PC-9 (cell line): ENCODE results near the gene TMPRSS4. TPM values are rescaled to one million over a fixed set of nuclear protein-coding genes. Genes with fewer than 3 reads are reported as not detected.

Source experiments
- BruUV-seq: library from RNA; stranded (reverse); fragments of 400-500 nt; replicated peaks from 2 replicates; lab custom pipeline; 2021; lab: Mats Ljungman, UMichigan
- CTCF ChIA-PET: fragments of 300-600 bp; sonication (Branson Sonifier 250); formaldehyde crosslinking; loops from one replicate; lab custom pipeline; 2022; ENCODE audit warnings: antibody characterized with exemption; lab: Charles Lee
- POLR2A ChIA-PET: fragments of 300-600 bp; sonication (Branson Sonifier 250); formaldehyde crosslinking; loops from one replicate; lab custom pipeline; 2022; ENCODE audit warnings: antibody characterized with exemption; ENCODE audit not compliant: unreplicated experiment; lab: Charles Lee
- DNase-seq, 2 experiments: peaks; one replicate each; pipeline versions ENCODE4 v3.0.0 to v3.0.0-alpha.2; 2015 to 2022; ENCODE audit warnings: mixed read lengths in 1 of 2
- H2AFZ ChIP-seq: fragments of 200-600 bp; sonication (generic); 2 replicates; pipeline ENCODE4 v1.8.1; 2017; ENCODE audit warnings: antibody characterized with exemption
- H3F3A ChIP-seq: fragments of 200-600 bp; sonication (generic); 2 replicates; pipeline ENCODE4 v1.8.1; 2017; ENCODE audit warnings: antibody characterized with exemption, mild to moderate bottlenecking, low read depth; ENCODE audit not compliant: insufficient read depth
- H3K27ac ChIP-seq: fragments of 200-600 bp; sonication (generic); 2 replicates; pipeline ENCODE4 v1.6.1; 2016; ENCODE audit warnings: mixed run types
- H3K27me3 ChIP-seq: fragments of 200-600 bp; sonication (generic); 2 replicates; pipeline ENCODE4 v1.6.1; 2016; ENCODE audit warnings: low read depth, mixed run types; ENCODE audit not compliant: insufficient read depth
- H3K36me3 ChIP-seq: fragments of 200-600 bp; sonication (generic); 2 replicates; pipeline ENCODE4 v1.6.1; 2016; ENCODE audit warnings: low read depth, mixed run types
- H3K4me1 ChIP-seq: fragments of 200-600 bp; sonication (generic); replicated peaks from 2 replicates; pipeline ENCODE4 v1.6.1; 2016; ENCODE audit warnings: mixed run types; ENCODE audit not compliant: insufficient read depth
- H3K4me2 ChIP-seq: fragments of 200-600 bp; sonication (generic); 2 replicates; pipeline ENCODE4 v1.6.1; 2017; ENCODE audit warnings: mixed run types
- H3K4me3 ChIP-seq: fragments of 200-600 bp; sonication (generic); 2 replicates; pipeline ENCODE4 v1.6.1; 2016; ENCODE audit warnings: mixed run types
- H3K79me2 ChIP-seq: fragments of 200-600 bp; sonication (generic); 2 replicates; pipeline ENCODE4 v1.6.1; 2017; ENCODE audit warnings: low read depth, mixed run types
- H3K9me2 ChIP-seq: fragments of 200-600 bp; sonication (generic); 2 replicates; pipeline ENCODE4 v1.8.1; 2017; ENCODE audit warnings: mild to moderate bottlenecking; ENCODE audit not compliant: insufficient read depth
- H3K9me3 ChIP-seq: fragments of 200-600 bp; sonication (generic); 2 replicates; pipeline ENCODE4 v1.8.1; 2016; ENCODE audit warnings: low read depth; ENCODE audit not compliant: insufficient read depth
- H4K20me1 ChIP-seq: fragments of 200-600 bp; sonication (generic); 2 replicates; pipeline ENCODE4 v1.8.1; 2017; ENCODE audit not compliant: insufficient read depth
- EZH2 ChIP-seq: fragments of 200-600 bp; sonication (generic); IDR thresholded peaks from 2 replicates; pipeline ENCODE4 v1.8.0; 2017; ENCODE audit warnings: antibody characterized with exemption, low read depth
- intact Hi-C: fragments of 100-400 bp; cut with micrococcal nuclease; formaldehyde crosslinking; loops from one replicate; pipeline ENCODE4 v1.10.0; 2022; ENCODE audit not compliant: unreplicated experiment
- total RNA-seq: library from RNA; stranded (reverse); gene quantifications from 2 replicates; pipeline ENCODE4 v1.2.3, GENCODE V29; 2021
- TF ChIP-seq, protein P1 (sequence below): fragments of 200-600 bp; sonication (generic); conservative IDR thresholded peaks from 2 replicates; pipeline ENCODE4 v1.6.1; 2017; ENCODE audit warnings: mixed run types, antibody characterized with exemption, mild to moderate bottlenecking, moderate library complexity

The TMPRSS4 gene
- total RNA-seq, 1 experiment from 2014 or later, result 27.6 TPM

- peaks cover under 1% of the 10 kb centered on the region; the same call in 1 of the 2 replicates for H3K4me1 ChIP-seq
- no peak for DNase-seq
- BruUV-seq, result no TSS peak
- no peak overlapping the region for H3K27ac ChIP-seq
- POLR2A ChIA-PET, result no interaction called here
- H3K4me3 ChIP-seq, result no peak overlapping the region
- H3K79me2 ChIP-seq, result no peaks in the 10 kb centered on the region
- no peak overlapping the region for H2AFZ ChIP-seq
- H4K20me1 ChIP-seq, result no peaks in the 10 kb centered on the region
- no peaks in the 10 kb centered on the region for H3F3A ChIP-seq
- no peaks in the 10 kb centered on the region for H3K36me3 ChIP-seq
- CTCF ChIA-PET, result no interaction called here
- H3K4me2 ChIP-seq, result no peak overlapping the region
- H3K9me3 ChIP-seq, result no peaks in the 10 kb centered on the region
- intact Hi-C loops, result no loop called here
- no peak for TF ChIP-seq EZH2
- TF ChIP-seq, protein P1, sequence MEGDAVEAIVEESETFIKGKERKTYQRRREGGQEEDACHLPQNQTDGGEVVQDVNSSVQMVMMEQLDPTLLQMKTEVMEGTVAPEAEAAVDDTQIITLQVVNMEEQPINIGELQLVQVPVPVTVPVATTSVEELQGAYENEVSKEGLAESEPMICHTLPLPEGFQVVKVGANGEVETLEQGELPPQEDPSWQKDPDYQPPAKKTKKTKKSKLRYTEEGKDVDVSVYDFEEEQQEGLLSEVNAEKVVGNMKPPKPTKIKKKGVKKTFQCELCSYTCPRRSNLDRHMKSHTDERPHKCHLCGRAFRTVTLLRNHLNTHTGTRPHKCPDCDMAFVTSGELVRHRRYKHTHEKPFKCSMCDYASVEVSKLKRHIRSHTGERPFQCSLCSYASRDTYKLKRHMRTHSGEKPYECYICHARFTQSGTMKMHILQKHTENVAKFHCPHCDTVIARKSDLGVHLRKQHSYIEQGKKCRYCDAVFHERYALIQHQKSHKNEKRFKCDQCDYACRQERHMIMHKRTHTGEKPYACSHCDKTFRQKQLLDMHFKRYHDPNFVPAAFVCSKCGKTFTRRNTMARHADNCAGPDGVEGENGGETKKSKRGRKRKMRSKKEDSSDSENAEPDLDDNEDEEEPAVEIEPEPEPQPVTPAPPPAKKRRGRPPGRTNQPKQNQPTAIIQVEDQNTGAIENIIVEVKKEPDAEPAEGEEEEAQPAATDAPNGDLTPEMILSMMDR, result no peak
- H3K9me2 ChIP-seq, result no peaks in the 10 kb centered on the region
- no peaks in the 10 kb centered on the region for H3K27me3 ChIP-seq
These were observed 7.8 kb upstream of the TMPRSS4 start for GRCh38 chr11:118068945-118069612.

DNA sequence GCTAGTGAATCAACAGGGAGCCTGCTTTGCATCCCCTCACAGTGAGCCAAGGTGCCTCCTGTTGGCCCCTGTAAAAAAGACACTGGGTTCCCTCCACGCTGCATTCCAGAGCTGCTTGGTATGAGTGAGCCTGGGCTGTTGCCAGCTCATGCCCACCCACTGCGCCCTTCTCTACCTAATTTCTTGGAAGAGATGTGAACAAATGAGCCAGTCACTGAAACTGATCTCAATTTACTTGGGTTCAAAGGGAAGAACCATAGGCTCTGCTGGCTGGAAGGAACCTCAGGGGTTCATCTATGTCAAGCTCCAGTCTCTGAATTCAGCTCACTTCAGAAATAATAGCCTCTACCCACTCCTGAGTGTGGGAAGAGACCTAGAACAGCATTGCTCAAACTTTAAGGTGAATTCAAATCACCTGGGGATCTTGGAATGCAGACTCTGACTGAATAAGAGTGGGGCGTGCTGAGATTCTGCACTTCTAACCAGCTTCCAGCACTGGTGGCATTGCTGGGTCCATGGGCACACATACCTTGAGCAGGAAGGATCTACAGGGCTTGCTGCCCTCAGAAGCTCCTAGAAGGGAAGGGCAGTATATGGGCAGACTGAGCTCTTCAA, 5.4 kb upstream of the TMPRSS4 start:
- Histone ChIP-seq H3K27me3 (no peaks in the 10 kb centered on the region), H2AFZ (no peak overlapping the region), H3K9me2 (no peaks in the 10 kb centered on the region), H3K4me2 (no peak overlapping the region), H3F3A (peaks cover 12% of the 10 kb centered on the region), H3K4me3 (no peak overlapping the region), H3K9me3 (peaks cover 11% of the 10 kb centered on the region; the same call in 1 of the 2 replicates), H3K4me1 (peaks cover 25% of the 10 kb centered on the region), H3K27ac (no peak overlapping the region), H4K20me1 (no peaks in the 10 kb centered on the region), H3K36me3 (no peaks in the 10 kb centered on the region), H3K79me2 (no peaks in the 10 kb centered on the region)
- no TSS peak for BruUV-seq
- intact Hi-C loops, result no loop called here
- no peak for DNase-seq
- TF ChIP-seq, protein P1, result no peak
- no peak for TF ChIP-seq EZH2
- POLR2A ChIA-PET, result no interaction called here
- CTCF ChIA-PET, result no interaction called here

GRCh38 chr11:118073554-118073953, 3.3 kb upstream of the TMPRSS4 start:
- H2AFZ ChIP-seq, result no peak overlapping the region
- CTCF ChIA-PET, result no interaction called here

More at GRCh38 chr11:118073554-118073953, 3.3 kb upstream of the TMPRSS4 start:
- Histone ChIP-seq H3K79me2 (no peaks in the 10 kb centered on the region), H3K36me3 (no peaks in the 10 kb centered on the region), H3K9me2 (no peaks in the 10 kb centered on the region), H3K4me2 (no peak overlapping the region), H3K4me1 (peaks cover 35% of the 10 kb centered on the region), H3K27ac (no peak overlapping the region), H3K9me3 (peaks cover 11% of the 10 kb centered on the region; the same call in 1 of the 2 replicates), H3K4me3 (no peak overlapping the region), H3F3A (peaks cover 22% of the 10 kb centered on the region), H3K27me3 (no peaks in the 10 kb centered on the region), H4K20me1 (no peaks in the 10 kb centered on the region)
- no peak for DNase-seq
- POLR2A ChIA-PET, result no interaction called here
- TF ChIP-seq, protein P1, result no peak
- no peak for TF ChIP-seq EZH2
- intact Hi-C loops, result no loop called here
- no TSS peak for BruUV-seq
